Lower leg skin (tissue), 4 donors: Measurements from ENCODE around the gene EHMT1. TPM values are rescaled to one million over a fixed set of nuclear protein-coding genes. Genes with fewer than 3 reads are reported as not detected.

Experiments used
- DNase-seq, 2 donors: peaks; one replicate each; pipeline ENCODE4 v3.0.0-alpha.2; 2019; ENCODE audit warnings: low spot score in 2 of 2
- H3K4me3 ChIP-seq: fragments of 200-600 bp; sonication (generic); 2 replicates; pipeline ENCODE4 v1.5.1; 2017; ENCODE audit warnings: mild to moderate bottlenecking, low read depth; ENCODE audit not compliant: poor library complexity, severe bottlenecking
- CTCF ChIP-seq, 3 donors: fragments of 450-650 bp; IDR thresholded peaks; one replicate each; pipeline ENCODE4 v1.5.1; 2016; ENCODE audit warnings: antibody characterized with exemption in 3 of 3, mild to moderate bottlenecking in 3 of 3, moderate library complexity in 2 of 3
- POLR2A ChIP-seq, 2 donors: fragments of 450-650 bp; IDR thresholded peaks; one replicate each; pipeline ENCODE4 v1.6.1; 2016 to 2017; ENCODE audit warnings: antibody characterized with exemption in 2 of 2, mild to moderate bottlenecking in 1 of 2, moderate library complexity in 1 of 2
- WGBS, 2 donors: methylation state at CpG; one replicate each; pipeline ENCODE4 v1.1.5; 2018; 5-methylcytosine and 5-hydroxymethylcytosine counted together
- intact Hi-C: fragments of 100-400 bp; cut with DNase I; formaldehyde crosslinking; loops from one replicate; pipeline ENCODE4 v1.15.0; 2023; ENCODE audit warnings: low total_unique reads
- total RNA-seq, 4 donors: library from RNA; depleted of rRNA; stranded (reverse); fragments of >200 nt; gene quantifications; one replicate each; pipeline ENCODE4 v1.1.0, GENCODE V29; 2016

The EHMT1 gene
- total RNA-seq, 4 donors from 2014 or later = 64.2 to 128 (median 73.2) TPM

GRCh38 chr9:137784641-137785513, 166.1 kb downstream of the EHMT1 start:
- no peak for TF ChIP-seq POLR2A (IDR thresholded peaks at IDR 0.05)
- TF ChIP-seq CTCF (IDR thresholded peaks at IDR 0.05) = no peak
- DNase-seq = no peak
- no peak overlapping the region for H3K4me3 ChIP-seq
- WGBS, 2 donors = 79 to 81% methylated on average over 20 of the region's 20 CpGs
- intact Hi-C loops = no loop called here

GRCh38 chr9:137785704-137786161, 166.9 kb downstream of the EHMT1 start:
- WGBS, 2 donors = 81 to 82% methylated on average over 16 of the region's 16 CpGs
- no peak for DNase-seq

GRCh38 chr9:137786511-137786920, 167.7 kb downstream of the EHMT1 start:
- DNase-seq = no peak
- 84 to 90% methylated on average over 17 to 19 of the region's 19 CpGs for WGBS, 2 donors
- intact Hi-C loops = no loop called here
- no peak overlapping the region for H3K4me3 ChIP-seq
- TF ChIP-seq POLR2A (IDR thresholded peaks at IDR 0.05) = no peak
- TF ChIP-seq CTCF (IDR thresholded peaks at IDR 0.05) = no peak

More at GRCh38 chr9:137785704-137786161, 166.9 kb downstream of the EHMT1 start:
- TF ChIP-seq CTCF (IDR thresholded peaks at IDR 0.05) (no peak), POLR2A (IDR thresholded peaks at IDR 0.05) (no peak)
- no peak overlapping the region for H3K4me3 ChIP-seq
- intact Hi-C loops = no loop called here

GRCh38 chr9:137787381-137787780, 168.6 kb downstream of the EHMT1 start:
- TF ChIP-seq POLR2A (IDR thresholded peaks at IDR 0.05) (no peak), CTCF (IDR thresholded peaks at IDR 0.05) (no peak)
- no peak overlapping the region for H3K4me3 ChIP-seq
- WGBS, 2 donors = 84 to 89% methylated on average over 10 to 15 of the region's 15 CpGs
- intact Hi-C loops = no loop called here
- no peak for DNase-seq

- no peak overlapping the region for H3K4me3 ChIP-seq
- TF ChIP-seq POLR2A (IDR thresholded peaks at IDR 0.05) = no peak
- no peak for TF ChIP-seq CTCF (IDR thresholded peaks at IDR 0.05)
- DNase-seq = no peak
- WGBS, 2 donors = 90 to 93% methylated on average over 17 to 18 of the region's 18 CpGs
- intact Hi-C loops = no loop called here
Measured at GRCh38 chr9:137787786-137788505, 169.1 kb downstream of the EHMT1 start.
